ENCODE results near the gene SMG6.

DNA sequence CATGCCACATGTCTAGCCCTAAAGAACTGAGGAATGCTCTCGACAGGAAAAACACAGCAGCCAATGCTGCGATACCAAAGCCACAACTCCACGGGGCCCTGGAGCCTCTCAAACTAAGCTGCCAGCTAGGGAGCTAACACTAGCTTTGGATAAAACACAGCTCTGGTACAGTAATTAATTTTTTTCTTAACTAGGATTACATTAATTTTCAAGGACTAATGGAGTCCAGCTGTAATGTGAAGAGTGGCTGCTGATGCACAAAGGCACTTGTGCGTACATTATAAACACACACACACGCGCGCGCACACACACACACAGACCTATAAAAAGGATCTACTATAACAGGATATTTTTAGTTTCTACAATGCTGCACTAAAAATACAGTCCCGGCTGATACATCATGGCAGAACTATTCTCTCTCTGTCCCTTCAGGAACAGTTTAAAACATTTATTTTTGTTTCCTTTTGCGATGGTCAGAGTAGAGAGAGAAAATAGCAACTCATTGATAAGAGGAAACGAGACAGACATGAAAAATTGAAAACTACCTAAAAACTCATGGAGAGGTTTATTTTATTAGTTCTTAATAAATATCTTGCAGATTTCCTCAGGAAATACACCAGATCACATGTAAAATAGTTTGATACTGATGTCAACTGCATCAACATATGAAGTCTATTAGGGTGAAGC lies 88.5 kb downstream of the SMG6 start:
- TF ChIP-seq, protein P1, sequence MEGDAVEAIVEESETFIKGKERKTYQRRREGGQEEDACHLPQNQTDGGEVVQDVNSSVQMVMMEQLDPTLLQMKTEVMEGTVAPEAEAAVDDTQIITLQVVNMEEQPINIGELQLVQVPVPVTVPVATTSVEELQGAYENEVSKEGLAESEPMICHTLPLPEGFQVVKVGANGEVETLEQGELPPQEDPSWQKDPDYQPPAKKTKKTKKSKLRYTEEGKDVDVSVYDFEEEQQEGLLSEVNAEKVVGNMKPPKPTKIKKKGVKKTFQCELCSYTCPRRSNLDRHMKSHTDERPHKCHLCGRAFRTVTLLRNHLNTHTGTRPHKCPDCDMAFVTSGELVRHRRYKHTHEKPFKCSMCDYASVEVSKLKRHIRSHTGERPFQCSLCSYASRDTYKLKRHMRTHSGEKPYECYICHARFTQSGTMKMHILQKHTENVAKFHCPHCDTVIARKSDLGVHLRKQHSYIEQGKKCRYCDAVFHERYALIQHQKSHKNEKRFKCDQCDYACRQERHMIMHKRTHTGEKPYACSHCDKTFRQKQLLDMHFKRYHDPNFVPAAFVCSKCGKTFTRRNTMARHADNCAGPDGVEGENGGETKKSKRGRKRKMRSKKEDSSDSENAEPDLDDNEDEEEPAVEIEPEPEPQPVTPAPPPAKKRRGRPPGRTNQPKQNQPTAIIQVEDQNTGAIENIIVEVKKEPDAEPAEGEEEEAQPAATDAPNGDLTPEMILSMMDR (IDR thresholded peaks at IDR 0.05; ENCODE audit: low read depth, low read length): no peak
- no peak for TF ChIP-seq EZH2phosphoT487 (IDR thresholded peaks at IDR 0.05; ENCODE audit: low read depth)
